ENCODE results near the gene ZHX3. TPM values are rescaled to one million over a fixed set of nuclear protein-coding genes. Genes with fewer than 3 reads are reported as not detected.

The ZHX3 gene
- total RNA-seq, 1 donor from 2014 or later: 8.2 TPM

DNA sequence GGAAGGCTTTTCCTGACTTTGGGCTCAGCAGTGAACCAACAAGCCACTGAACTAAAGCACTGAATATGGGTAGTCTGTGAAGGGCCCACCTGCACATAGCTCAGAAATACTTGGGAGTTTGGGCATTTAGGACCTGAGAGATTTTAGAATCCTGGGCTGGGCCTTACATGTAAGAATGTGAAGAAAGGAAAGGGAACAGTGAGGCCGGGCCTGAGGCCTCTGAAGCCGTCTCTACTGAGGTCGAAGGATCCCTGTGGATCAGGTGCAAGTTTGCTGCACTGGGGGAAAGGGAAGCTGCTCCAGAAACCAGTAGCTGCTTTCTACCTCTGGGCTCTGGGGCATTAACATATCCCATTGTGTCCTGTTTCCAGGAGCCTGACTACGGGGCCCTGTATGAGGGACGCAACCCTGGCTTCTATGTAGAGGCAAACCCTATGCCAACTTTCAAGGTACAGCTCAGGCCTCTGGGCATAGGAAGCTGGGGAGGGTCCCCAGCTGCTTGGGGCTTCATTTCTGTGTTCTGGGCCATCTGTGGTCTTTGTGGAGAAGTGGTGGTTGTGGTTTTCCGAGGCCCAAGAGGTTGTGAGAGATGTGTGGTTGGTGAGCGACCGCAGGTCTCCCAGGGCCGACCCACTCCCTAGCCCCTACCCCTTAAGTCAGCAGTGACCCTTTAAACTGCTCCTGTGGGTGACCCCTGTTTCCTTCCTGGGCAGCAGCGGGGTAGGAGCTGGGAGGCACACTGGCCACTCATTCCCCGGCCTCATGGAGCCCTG, 149.9 kb downstream of the ZHX3 start:
- no peaks in the 10 kb centered on the region for H3K27me3 Mint-ChIP-seq (ENCODE audit: low read depth)
- no peak for DNase-seq (ENCODE audit: low spot score)
- peaks cover 83% of the 10 kb centered on the region for H3K36me3 Mint-ChIP-seq (ENCODE audit: low read depth)
- intact Hi-C loops (cut with micrococcal nuclease): no loop called here
- H3K4me3 Mint-ChIP-seq (ENCODE audit: low read depth): no peak overlapping the region
- H3K27ac Mint-ChIP-seq: no peak overlapping the region
- no peaks in the 10 kb centered on the region for H3K9me3 Mint-ChIP-seq
- H3K4me1 Mint-ChIP-seq (ENCODE audit: low read depth): peaks cover 17% of the 10 kb centered on the region

DNA sequence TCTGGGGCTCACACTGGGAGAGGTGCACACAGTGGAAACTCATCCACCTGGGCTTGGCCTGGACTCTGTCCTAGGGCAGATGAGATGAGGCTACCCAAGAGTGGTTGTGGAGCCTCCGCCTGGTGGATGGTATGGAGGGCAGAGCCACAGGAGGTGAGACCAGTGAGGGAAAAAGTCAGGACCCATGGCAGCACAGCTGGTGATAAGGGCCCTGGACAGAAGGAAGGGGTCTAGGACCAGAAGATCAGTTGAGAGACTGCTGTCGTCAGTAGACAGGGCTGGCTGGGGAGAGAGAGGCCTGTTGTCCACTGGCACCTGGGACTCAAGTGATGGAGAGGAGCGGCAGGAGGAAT, 150.4 kb downstream of the ZHX3 start:
- Mint-ChIP-seq H3K27ac (peak overlapping the region; percentile 10), H3K4me3 (ENCODE audit: low read depth) (no peak overlapping the region), H3K4me1 (ENCODE audit: low read depth) (peaks cover 17% of the 10 kb centered on the region), H3K36me3 (ENCODE audit: low read depth) (peaks cover 86% of the 10 kb centered on the region), H3K27me3 (ENCODE audit: low read depth) (no peaks in the 10 kb centered on the region), H3K9me3 (no peaks in the 10 kb centered on the region)
- intact Hi-C loops (cut with micrococcal nuclease): no loop called here
- no peak for DNase-seq (ENCODE audit: low spot score)

DNA sequence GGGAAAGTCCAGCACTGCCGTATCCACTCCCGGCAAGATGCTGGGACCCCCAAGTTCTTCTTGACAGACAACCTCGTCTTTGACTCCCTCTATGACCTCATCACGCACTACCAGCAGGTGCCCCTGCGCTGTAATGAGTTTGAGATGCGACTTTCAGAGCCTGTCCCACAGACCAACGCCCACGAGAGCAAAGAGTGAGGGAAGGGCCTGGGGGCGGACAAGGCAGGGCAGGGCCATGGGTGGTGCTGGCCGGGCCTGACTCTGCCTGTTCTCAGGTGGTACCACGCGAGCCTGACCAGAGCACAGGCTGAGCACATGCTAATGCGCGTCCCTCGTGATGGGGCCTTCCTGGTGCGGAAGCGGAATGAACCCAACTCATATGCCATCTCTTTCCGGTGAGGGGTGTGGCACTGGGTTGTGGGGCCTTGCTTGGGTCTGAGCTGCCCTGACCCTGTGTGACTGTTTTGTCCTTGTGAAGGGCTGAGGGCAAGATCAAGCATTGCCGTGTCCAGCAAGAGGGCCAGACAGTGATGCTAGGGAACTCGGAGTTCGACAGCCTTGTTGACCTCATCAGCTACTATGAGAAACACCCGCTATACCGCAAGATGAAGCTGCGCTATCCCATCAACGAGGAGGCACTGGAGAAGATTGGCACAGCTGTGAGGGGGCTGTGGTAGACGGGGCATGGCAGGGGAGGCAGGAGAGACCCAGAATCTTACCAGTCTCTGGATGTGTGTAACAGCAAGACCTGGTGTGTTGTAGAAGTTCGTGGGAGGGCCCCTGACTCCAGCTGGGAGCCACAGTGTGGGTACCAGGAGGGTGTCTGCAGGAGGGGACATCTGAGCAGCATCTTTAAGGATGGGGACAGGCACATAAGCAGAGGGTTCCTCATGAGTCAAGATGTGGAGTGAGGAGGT, 151.1 kb downstream of the ZHX3 start:
- Mint-ChIP-seq H3K9me3 (no peaks in the 10 kb centered on the region), H3K27me3 (ENCODE audit: low read depth) (no peaks in the 10 kb centered on the region), H3K27ac (peak overlapping the region; percentile 10), H3K4me3 (ENCODE audit: low read depth) (no peak overlapping the region), H3K36me3 (ENCODE audit: low read depth) (peaks cover 86% of the 10 kb centered on the region), H3K4me1 (ENCODE audit: low read depth) (peaks cover 20% of the 10 kb centered on the region)
- intact Hi-C loops (cut with micrococcal nuclease): no loop called here
- DNase-seq (ENCODE audit: low spot score): no peak

DNA sequence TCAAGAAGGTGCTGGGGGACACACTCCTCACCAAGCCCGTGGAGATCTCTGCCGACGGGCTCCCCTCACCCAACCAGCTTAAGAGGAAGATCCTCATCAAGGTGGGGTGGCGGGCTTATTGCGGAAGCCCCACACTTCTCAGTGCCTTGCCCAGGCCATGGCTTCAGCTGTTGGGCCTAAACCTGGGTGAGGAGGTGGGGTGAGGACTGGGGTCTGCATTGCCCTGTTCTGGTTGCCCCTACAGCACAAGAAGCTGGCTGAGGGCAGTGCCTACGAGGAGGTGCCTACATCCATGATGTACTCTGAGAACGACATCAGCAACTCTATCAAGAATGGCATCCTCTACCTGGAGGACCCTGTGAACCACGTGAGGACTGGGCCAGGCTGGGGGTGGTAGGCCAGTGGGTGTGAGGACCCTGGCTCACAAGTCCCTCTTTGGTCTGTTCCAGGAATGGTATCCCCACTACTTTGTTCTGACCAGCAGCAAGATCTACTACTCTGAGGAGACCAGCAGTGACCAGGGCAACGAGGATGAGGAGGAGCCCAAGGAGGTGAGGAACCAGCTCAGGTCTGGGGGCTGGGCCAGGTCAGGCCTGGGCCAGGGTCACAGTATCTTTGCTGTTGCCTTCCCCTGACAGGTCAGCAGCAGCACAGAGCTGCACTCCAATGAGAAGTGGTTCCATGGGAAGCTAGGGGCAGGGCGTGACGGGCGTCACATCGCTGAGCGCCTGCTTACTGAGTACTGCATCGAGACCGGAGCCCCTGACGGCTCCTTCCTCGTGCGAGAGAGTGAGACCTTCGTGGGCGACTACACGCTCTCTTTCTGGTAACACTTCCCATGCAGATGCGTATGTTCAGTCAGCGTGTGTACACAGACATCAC, 152.3 kb downstream of the ZHX3 start:
- no peak overlapping the region for H3K27ac Mint-ChIP-seq
- peaks cover 29% of the 10 kb centered on the region for H3K4me1 Mint-ChIP-seq (ENCODE audit: low read depth)
- no peak for DNase-seq (ENCODE audit: low spot score)

DNA sequence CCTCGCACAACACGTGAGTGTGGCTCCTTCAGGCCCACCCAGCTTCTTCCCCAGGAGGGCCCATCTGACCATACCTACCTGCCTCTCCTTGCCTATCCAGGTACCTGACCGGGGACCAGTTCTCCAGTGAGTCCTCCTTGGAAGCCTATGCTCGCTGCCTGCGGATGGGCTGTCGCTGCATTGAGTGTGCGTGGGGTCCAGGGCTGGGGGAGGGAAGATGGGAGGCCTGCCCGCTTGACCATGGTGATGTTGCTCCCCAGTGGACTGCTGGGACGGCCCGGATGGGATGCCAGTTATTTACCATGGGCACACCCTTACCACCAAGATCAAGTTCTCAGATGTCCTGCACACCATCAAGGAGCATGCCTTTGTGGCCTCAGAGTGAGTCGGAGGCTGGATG, 153.7 kb downstream of the ZHX3 start:
- Mint-ChIP-seq H3K4me3 (ENCODE audit: low read depth) (no peak overlapping the region), H3K4me1 (ENCODE audit: low read depth) (peaks cover 44% of the 10 kb centered on the region)

More for the DNA sequence above, 152.3 kb downstream of the ZHX3 start:
- intact Hi-C loops (cut with micrococcal nuclease): no loop called here
- Mint-ChIP-seq H3K4me3 (ENCODE audit: low read depth) (no peak overlapping the region), H3K27me3 (ENCODE audit: low read depth) (no peaks in the 10 kb centered on the region), H3K9me3 (no peaks in the 10 kb centered on the region), H3K36me3 (ENCODE audit: low read depth) (peaks cover 85% of the 10 kb centered on the region)

DNA sequence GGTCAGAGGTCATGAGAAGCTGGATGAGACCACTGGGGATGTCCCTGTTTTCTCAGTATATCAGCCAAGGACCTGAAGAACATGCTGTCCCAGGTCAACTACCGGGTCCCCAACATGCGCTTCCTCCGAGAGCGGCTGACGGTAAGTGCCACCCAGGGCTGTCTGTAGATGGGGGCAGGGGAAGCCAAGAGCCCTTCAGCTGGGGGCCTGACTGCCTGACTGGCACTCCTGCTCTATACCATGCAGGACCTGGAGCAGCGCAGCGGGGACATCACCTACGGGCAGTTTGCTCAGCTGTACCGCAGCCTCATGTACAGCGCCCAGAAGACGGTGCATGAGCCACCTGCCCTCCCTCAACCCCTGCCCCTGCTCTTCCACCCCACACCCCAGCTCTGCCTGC, 155.1 kb downstream of the ZHX3 start:
- Mint-ChIP-seq H3K27ac (no peak overlapping the region), H3K4me1 (ENCODE audit: low read depth) (peaks cover 55% of the 10 kb centered on the region), H3K27me3 (ENCODE audit: low read depth) (no peaks in the 10 kb centered on the region), H3K36me3 (ENCODE audit: low read depth) (peaks cover 81% of the 10 kb centered on the region), H3K4me3 (ENCODE audit: low read depth) (no peak overlapping the region), H3K9me3 (no peaks in the 10 kb centered on the region)
- intact Hi-C loops (cut with micrococcal nuclease): no loop called here
- no peak for DNase-seq (ENCODE audit: low spot score)

More for the DNA sequence above, 153.7 kb downstream of the ZHX3 start:
- Mint-ChIP-seq H3K27ac (no peak overlapping the region), H3K9me3 (no peaks in the 10 kb centered on the region), H3K36me3 (ENCODE audit: low read depth) (peaks cover 81% of the 10 kb centered on the region), H3K27me3 (ENCODE audit: low read depth) (no peaks in the 10 kb centered on the region)
- DNase-seq (ENCODE audit: low spot score): no peak
- intact Hi-C loops (cut with micrococcal nuclease): no loop called here

DNA sequence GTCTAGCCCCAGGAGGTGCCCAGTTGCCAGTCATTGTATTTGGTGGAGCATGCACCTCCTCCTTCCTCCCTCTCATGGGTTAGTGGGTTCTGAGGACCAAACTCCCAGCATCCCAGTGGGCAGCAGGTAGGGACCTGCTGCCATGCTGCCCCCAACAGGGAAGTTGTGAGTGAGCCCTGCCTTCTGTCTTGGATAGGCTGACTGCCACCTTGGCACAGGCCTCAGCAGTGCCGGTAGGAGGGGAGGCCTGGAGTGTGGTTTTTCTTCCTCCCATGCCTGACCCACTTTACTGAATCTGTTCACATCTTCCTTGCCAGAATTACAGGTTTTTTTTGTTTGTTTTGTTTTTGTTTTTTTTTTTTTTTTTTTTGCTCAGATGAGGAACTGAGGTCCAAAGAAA, 155.6 kb downstream of the ZHX3 start:
- no peaks in the 10 kb centered on the region for H3K9me3 Mint-ChIP-seq
- DNase-seq (ENCODE audit: low spot score): no peak

DNA sequence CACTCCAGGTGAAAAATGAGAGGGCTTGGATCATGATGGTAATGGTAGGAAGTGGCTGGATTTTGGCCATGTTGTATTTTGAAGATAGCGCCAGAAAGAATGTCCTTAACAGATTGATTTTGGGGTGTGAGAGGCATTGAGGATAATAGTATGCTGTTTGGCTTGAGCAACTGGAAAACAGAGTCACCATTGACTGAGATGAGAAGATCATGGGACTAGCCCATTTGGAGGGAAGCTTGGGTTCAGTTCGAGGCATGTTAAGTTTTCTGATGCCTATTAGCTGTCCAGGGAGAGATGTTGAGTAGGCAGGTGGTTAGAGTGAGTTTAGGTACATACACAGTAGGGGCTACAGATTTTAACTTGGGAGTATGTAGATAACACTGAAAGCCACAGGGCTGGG, 156.8 kb downstream of the ZHX3 start:
- no peaks in the 10 kb centered on the region for H3K27me3 Mint-ChIP-seq (ENCODE audit: low read depth)
- peaks cover 65% of the 10 kb centered on the region for H3K36me3 Mint-ChIP-seq (ENCODE audit: low read depth)
- H3K4me3 Mint-ChIP-seq (ENCODE audit: low read depth): no peak overlapping the region
- peaks cover 61% of the 10 kb centered on the region for H3K4me1 Mint-ChIP-seq (ENCODE audit: low read depth)
- DNase-seq (ENCODE audit: low spot score): no peak
- H3K27ac Mint-ChIP-seq: peak overlapping the region; percentile 69
- H3K9me3 Mint-ChIP-seq: no peaks in the 10 kb centered on the region
- intact Hi-C loops (cut with micrococcal nuclease): no loop called here

More for the DNA sequence above, 155.6 kb downstream of the ZHX3 start:
- peak overlapping the region; percentile 18 for H3K27ac Mint-ChIP-seq
- H3K36me3 Mint-ChIP-seq (ENCODE audit: low read depth): peaks cover 76% of the 10 kb centered on the region
- peaks cover 55% of the 10 kb centered on the region for H3K4me1 Mint-ChIP-seq (ENCODE audit: low read depth)
- no peak overlapping the region for H3K4me3 Mint-ChIP-seq (ENCODE audit: low read depth)
- no peaks in the 10 kb centered on the region for H3K27me3 Mint-ChIP-seq (ENCODE audit: low read depth)
- intact Hi-C loops (cut with micrococcal nuclease): no loop called here

DNA sequence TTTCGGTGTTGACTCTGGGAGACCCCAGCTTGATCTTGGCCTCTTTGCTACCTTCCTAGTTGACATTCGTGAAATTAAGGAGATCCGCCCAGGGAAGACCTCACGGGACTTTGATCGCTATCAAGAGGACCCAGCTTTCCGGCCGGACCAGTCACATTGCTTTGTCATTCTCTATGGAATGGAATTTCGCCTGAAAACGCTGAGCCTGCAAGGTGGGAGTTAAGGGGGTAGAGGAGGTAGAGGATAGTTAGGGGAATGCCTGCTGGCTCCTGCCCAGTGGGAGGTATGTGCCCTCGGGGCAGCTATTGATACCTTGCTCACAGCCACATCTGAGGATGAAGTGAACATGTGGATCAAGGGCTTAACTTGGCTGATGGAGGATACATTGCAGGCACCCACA, 158.0 kb downstream of the ZHX3 start:
- H3K36me3 Mint-ChIP-seq (ENCODE audit: low read depth): peaks cover 63% of the 10 kb centered on the region
- H3K27me3 Mint-ChIP-seq (ENCODE audit: low read depth): no peaks in the 10 kb centered on the region
- no peaks in the 10 kb centered on the region for H3K9me3 Mint-ChIP-seq
- intact Hi-C loops (cut with micrococcal nuclease): loop anchor here (5.0 kb wide), 1 partner anchor 112 kb away; no protein-coding TSS in a partner anchor
- no peak for DNase-seq (ENCODE audit: low spot score)
- peaks cover 71% of the 10 kb centered on the region for H3K4me1 Mint-ChIP-seq (ENCODE audit: low read depth)
- H3K27ac Mint-ChIP-seq: peak overlapping the region; percentile 44
- no peak overlapping the region for H3K4me3 Mint-ChIP-seq (ENCODE audit: low read depth)

DNA sequence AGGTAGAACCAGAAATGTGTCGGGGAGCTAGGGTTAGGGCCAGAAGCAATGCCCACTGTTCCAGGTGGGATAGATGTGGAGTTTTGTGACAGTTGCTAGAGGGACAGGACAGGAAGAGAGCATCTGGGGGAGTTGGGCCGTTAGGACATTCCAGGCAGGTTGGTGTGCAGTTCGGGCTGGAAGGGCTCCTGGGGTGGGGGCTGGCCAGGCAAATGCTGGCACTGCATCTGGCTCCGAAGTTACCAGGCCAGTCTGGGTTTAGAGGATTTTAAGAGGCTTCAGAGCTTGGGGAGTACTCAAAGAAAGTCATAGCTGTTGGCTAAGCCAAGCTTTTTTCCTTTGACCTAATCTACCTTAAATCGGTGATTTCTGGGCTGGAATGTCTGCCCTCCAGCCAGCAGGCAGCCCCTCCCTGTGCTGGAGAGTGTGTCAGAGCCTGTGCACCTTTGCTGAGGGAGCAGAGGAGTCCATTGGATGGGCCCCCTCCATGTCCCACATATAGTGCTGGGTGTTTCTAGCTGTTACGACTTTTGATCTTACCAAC, 159.4 kb downstream of the ZHX3 start:
- Mint-ChIP-seq H3K9me3 (no peaks in the 10 kb centered on the region), H3K27ac (peak overlapping the region; percentile 93), H3K36me3 (ENCODE audit: low read depth) (peaks cover 57% of the 10 kb centered on the region), H3K4me3 (ENCODE audit: low read depth) (peak overlapping the region; percentile 79), H3K4me1 (ENCODE audit: low read depth) (peaks cover 80% of the 10 kb centered on the region), H3K27me3 (ENCODE audit: low read depth) (no peaks in the 10 kb centered on the region)
- no peak for DNase-seq (ENCODE audit: low spot score)
- intact Hi-C loops (cut with micrococcal nuclease): loop anchor here (5.0 kb wide), 1 partner anchor 111 kb away; no protein-coding TSS in a partner anchor

DNA sequence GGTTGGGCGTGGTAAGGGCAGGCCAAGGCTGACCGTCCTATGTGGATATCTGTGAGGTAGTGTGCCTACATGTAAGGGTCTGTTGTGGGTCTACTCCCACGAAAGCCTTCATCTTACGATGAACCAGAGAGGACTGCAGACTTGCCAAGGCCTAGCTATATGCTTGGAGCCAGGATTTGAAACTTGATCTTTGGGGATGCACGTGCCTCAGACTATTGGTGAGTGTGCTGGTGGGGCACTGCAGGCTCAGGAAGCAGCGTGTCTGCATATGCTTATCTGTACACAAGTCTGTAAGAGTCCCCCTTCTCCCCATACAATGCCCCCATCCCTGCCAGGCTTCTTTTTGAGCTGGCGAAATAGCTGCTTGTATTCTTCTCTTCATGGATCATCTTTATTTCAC, 162.3 kb downstream of the ZHX3 start:
- H3K4me1 Mint-ChIP-seq (ENCODE audit: low read depth): peaks cover 94% of the 10 kb centered on the region
- no peaks in the 10 kb centered on the region for H3K9me3 Mint-ChIP-seq
- intact Hi-C loops (cut with micrococcal nuclease): loop anchor here (5.0 kb wide), 1 partner anchor 108 kb away; no protein-coding TSS in a partner anchor
- no peak for DNase-seq (ENCODE audit: low spot score)
- no peak overlapping the region for H3K4me3 Mint-ChIP-seq (ENCODE audit: low read depth)
- H3K36me3 Mint-ChIP-seq (ENCODE audit: low read depth): peaks cover 36% of the 10 kb centered on the region
- H3K27me3 Mint-ChIP-seq (ENCODE audit: low read depth): no peaks in the 10 kb centered on the region
- peak overlapping the region; percentile 60 for H3K27ac Mint-ChIP-seq

Measured in activated T-helper 2 cell treated with anti-CD3 and anti-CD28 coated beads, Interferon-gamma antibody, Interleukin-2, Interleukin-4, amounts not matched to agents 10 μg/mL and 5 μg/mL and 100 μg/mL, durations not matched to agents 14 hours and 24 hours and 36 hours (primary cell).